SK-N-SH treated with all-trans-retinoic acid at 6 μM for 48 hours (cell line): ENCODE data around the gene C17orf75.

ENCODE experiments used
- ATAC-seq: fragments of 200-7000 bp; cut with Tn5 transposase; 3 replicates; pipeline ENCODE4 v1.9.1; 2020; ENCODE audit warnings: mild to moderate bottlenecking, moderate library complexity
- BACH2 ChIP-seq: fragments of 250-450 bp; sonication (Bioruptor Pico); IDR thresholded peaks from 2 replicates; pipeline ENCODE4 v1.9.0; 2021; ENCODE audit warnings: mild to moderate bottlenecking, borderline replicate concordance
- CSDC2 ChIP-seq: fragments of 250-450 bp; sonication (Bioruptor Pico); IDR thresholded peaks from 2 replicates; pipeline ENCODE4 v1.5.0; 2020; ENCODE audit warnings: mild to moderate bottlenecking, moderate library complexity
- ESRRG ChIP-seq: fragments of 250-450 bp; sonication (Bioruptor Pico); IDR thresholded peaks from 2 replicates; pipeline ENCODE4 v1.6.1; 2021; ENCODE audit warnings: mild to moderate bottlenecking
- GLIS3 ChIP-seq: fragments of 250-450 bp; sonication (Bioruptor Pico); IDR thresholded peaks from 2 replicates; pipeline ENCODE4 v1.5.0; 2020; ENCODE audit warnings: mild to moderate bottlenecking, moderate library complexity
- ISL1 ChIP-seq: fragments of 250-450 bp; sonication (Bioruptor Pico); IDR thresholded peaks from 2 replicates; pipeline ENCODE4 v2.1.2; 2022; ENCODE audit warnings: mild to moderate bottlenecking, moderate library complexity
- OSR1 ChIP-seq: fragments of 250-450 bp; sonication (Bioruptor Pico); IDR thresholded peaks from 2 replicates; pipeline ENCODE4 v1.8.0; 2022; ENCODE audit warnings: moderate library complexity, mild to moderate bottlenecking, inconsistent platforms
- PPARA ChIP-seq: fragments of 250-450 bp; sonication (Bioruptor Pico); IDR thresholded peaks from 2 replicates; pipeline ENCODE4 v1.5.0; 2020; ENCODE audit warnings: mild to moderate bottlenecking, borderline replicate concordance
- RARB ChIP-seq: fragments of 250-450 bp; sonication (Bioruptor Pico); IDR thresholded peaks from 2 replicates; pipeline ENCODE4 v1.8.0; 2021; ENCODE audit warnings: mild to moderate bottlenecking, moderate library complexity
- SNAI2 ChIP-seq: fragments of 250-450 bp; sonication (Bioruptor Pico); IDR thresholded peaks from 2 replicates; pipeline ENCODE4 v1.5.0; 2020; ENCODE audit warnings: mild to moderate bottlenecking, moderate library complexity
- TCF4 ChIP-seq: fragments of 250-450 bp; sonication (Bioruptor Pico); IDR thresholded peaks from 2 replicates; pipeline ENCODE4 v1.8.0; 2021; ENCODE audit warnings: mild to moderate bottlenecking, moderate library complexity, borderline replicate concordance
- TOX ChIP-seq: fragments of 250-450 bp; sonication (Bioruptor Pico); IDR thresholded peaks from 2 replicates; pipeline ENCODE4 v1.8.0; 2021; ENCODE audit warnings: mild to moderate bottlenecking, moderate library complexity, borderline replicate concordance
- ZC3H10 ChIP-seq: fragments of 250-450 bp; sonication (Bioruptor Pico); IDR thresholded peaks from 2 replicates; pipeline ENCODE4 v1.5.1; 2021; ENCODE audit warnings: mild to moderate bottlenecking, moderate library complexity
- ZFP3 ChIP-seq: fragments of 250-450 bp; sonication (Bioruptor Pico); IDR thresholded peaks from 2 replicates; pipeline ENCODE4 v1.5.0; 2020; ENCODE audit warnings: mild to moderate bottlenecking, moderate library complexity
- ZFP30 ChIP-seq: fragments of 450-650 bp; formaldehyde crosslinking; IDR thresholded peaks from 2 replicates; pipeline ENCODE4 v1.5.0; 2022; ENCODE audit warnings: mild to moderate bottlenecking, moderate library complexity
- ZNF565 ChIP-seq: fragments of 450-650 bp; formaldehyde crosslinking; conservative IDR thresholded peaks from 2 replicates; pipeline ENCODE4 v1.5.0; 2020; ENCODE audit warnings: low read depth, mild to moderate bottlenecking, moderate library complexity
- ZNF70 ChIP-seq: fragments of 450-650 bp; formaldehyde crosslinking; IDR thresholded peaks from 2 replicates; pipeline ENCODE4 v1.5.0; 2020; ENCODE audit warnings: mild to moderate bottlenecking, moderate library complexity
- ZNF8 ChIP-seq: fragments of 450-650 bp; formaldehyde crosslinking; IDR thresholded peaks from 2 replicates; pipeline ENCODE4 v1.5.0; 2020; ENCODE audit warnings: mild to moderate bottlenecking, moderate library complexity
- TF ChIP-seq, protein P1 (sequence below): fragments of 250-450 bp; sonication (Bioruptor Pico); IDR thresholded peaks from 2 replicates; pipeline ENCODE4 v1.8.0; 2020; ENCODE audit warnings: mild to moderate bottlenecking, moderate library complexity, borderline replicate concordance
- TF ChIP-seq, protein P2 (sequence below): fragments of 250-450 bp; sonication (Bioruptor Pico); IDR thresholded peaks from 2 replicates; pipeline ENCODE4 v1.8.0; 2021; ENCODE audit warnings: low read depth, mild to moderate bottlenecking, moderate library complexity, borderline replicate concordance
- TF ChIP-seq, protein P3 (sequence below): fragments of 250-450 bp; sonication (Bioruptor Pico); IDR thresholded peaks from 2 replicates; pipeline ENCODE4 v1.5.1; 2021; ENCODE audit warnings: mild to moderate bottlenecking, moderate library complexity
- TF ChIP-seq, protein P4 (sequence below): fragments of 250-450 bp; sonication (Bioruptor Pico); IDR thresholded peaks from 2 replicates; pipeline ENCODE4 v1.5.1; 2020; ENCODE audit warnings: low read depth, mild to moderate bottlenecking, moderate library complexity
- TF ChIP-seq, protein P5 (sequence below): fragments of 250-450 bp; sonication (Bioruptor Pico); IDR thresholded peaks from 2 replicates; pipeline ENCODE4 v1.5.0; 2020; ENCODE audit warnings: mild to moderate bottlenecking, moderate library complexity

The C17orf75 gene

DNA sequence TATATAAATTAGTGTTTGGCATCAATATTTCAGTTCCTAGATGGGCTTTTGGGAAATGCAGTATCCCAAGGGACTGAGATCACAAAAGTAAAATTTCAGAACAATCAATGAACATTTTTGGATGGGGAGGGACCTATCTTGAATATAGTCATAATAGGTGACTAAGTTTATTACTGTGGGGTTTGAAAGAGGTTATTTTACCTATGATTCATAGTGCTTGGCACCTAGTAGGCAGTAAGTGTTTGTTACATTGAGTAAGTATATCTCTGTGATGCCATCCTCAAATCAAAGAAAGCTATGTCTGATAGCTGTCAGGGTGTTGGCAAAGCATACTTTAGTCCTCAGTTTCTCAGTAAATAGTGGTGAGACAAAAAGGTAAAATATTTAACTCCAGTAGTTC is 44.9 kb upstream of the C17orf75 start:
- no peak for TF ChIP-seq ZNF565 (CRISPR knock-in tag)
- TF ChIP-seq, protein P1, sequence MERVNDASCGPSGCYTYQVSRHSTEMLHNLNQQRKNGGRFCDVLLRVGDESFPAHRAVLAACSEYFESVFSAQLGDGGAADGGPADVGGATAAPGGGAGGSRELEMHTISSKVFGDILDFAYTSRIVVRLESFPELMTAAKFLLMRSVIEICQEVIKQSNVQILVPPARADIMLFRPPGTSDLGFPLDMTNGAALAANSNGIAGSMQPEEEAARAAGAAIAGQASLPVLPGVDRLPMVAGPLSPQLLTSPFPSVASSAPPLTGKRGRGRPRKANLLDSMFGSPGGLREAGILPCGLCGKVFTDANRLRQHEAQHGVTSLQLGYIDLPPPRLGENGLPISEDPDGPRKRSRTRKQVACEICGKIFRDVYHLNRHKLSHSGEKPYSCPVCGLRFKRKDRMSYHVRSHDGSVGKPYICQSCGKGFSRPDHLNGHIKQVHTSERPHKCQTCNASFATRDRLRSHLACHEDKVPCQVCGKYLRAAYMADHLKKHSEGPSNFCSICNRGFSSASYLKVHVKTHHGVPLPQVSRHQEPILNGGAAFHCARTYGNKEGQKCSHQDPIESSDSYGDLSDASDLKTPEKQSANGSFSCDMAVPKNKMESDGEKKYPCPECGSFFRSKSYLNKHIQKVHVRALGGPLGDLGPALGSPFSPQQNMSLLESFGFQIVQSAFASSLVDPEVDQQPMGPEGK (CRISPR knock-in tag): no peak
- no peak for TF ChIP-seq OSR1
- no peak for TF ChIP-seq TCF4
- TF ChIP-seq SNAI2 (CRISPR knock-in tag): no peak
- no peak for TF ChIP-seq ZNF70 (CRISPR knock-in tag)
- no peak for TF ChIP-seq BACH2 (CRISPR knock-in tag)
- TF ChIP-seq RARB (CRISPR knock-in tag): no peak
- TF ChIP-seq ZFP30 (CRISPR knock-in tag): no peak
- no peak for ATAC-seq

DNA sequence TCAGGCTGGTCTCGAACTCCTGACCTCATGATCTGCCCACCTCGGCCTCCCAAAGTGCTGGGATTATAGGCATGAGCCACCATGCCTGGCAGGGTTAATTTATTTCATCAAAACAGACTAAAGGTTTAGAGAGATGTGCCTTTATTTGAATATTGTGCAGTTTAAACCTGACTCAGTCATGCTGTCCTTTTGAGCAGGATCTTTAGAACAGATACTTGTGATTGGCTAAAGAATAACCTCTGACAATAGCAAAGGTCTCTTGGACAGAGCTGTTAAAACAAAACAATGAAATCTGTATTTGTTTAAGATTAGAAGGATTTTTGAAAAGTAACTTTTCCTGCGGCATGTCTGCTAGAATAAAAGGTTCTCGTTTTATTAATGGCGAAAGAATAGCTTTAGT is 44.0 kb upstream of the C17orf75 start:
- no peak for ATAC-seq
- TF ChIP-seq ZNF565 (CRISPR knock-in tag) (no peak), ZFP3 (CRISPR knock-in tag) (no peak), ZNF70 (CRISPR knock-in tag) (no peak), SNAI2 (CRISPR knock-in tag) (no peak), ESRRG (CRISPR knock-in tag) (no peak), BACH2 (CRISPR knock-in tag) (no peak), GLIS3 (CRISPR knock-in tag) (no peak), PPARA (CRISPR knock-in tag) (no peak), ZNF8 (CRISPR knock-in tag) (no peak), ZC3H10 (CRISPR knock-in tag) (no peak), CSDC2 (CRISPR knock-in tag) (no peak), ISL1 (CRISPR knock-in tag) (no peak)
- TF ChIP-seq, protein P2, sequence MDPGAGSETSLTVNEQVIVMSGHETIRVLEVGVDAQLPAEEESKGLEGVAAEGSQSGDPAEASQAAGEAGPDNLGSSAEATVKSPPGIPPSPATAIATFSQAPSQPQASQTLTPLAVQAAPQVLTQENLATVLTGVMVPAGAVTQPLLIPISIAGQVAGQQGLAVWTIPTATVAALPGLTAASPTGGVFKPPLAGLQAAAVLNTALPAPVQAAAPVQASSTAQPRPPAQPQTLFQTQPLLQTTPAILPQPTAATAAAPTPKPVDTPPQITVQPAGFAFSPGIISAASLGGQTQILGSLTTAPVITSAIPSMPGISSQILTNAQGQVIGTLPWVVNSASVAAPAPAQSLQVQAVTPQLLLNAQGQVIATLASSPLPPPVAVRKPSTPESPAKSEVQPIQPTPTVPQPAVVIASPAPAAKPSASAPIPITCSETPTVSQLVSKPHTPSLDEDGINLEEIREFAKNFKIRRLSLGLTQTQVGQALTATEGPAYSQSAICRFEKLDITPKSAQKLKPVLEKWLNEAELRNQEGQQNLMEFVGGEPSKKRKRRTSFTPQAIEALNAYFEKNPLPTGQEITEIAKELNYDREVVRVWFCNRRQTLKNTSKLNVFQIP: no peak
- TF ChIP-seq, protein P3, sequence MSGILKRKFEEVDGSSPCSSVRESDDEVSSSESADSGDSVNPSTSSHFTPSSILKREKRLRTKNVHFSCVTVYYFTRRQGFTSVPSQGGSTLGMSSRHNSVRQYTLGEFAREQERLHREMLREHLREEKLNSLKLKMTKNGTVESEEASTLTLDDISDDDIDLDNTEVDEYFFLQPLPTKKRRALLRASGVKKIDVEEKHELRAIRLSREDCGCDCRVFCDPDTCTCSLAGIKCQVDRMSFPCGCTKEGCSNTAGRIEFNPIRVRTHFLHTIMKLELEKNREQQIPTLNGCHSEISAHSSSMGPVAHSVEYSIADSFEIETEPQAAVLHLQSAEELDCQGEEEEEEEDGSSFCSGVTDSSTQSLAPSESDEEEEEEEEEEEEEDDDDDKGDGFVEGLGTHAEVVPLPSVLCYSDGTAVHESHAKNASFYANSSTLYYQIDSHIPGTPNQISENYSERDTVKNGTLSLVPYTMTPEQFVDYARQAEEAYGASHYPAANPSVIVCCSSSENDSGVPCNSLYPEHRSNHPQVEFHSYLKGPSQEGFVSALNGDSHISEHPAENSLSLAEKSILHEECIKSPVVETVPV: no peak
- TF ChIP-seq, protein P4, sequence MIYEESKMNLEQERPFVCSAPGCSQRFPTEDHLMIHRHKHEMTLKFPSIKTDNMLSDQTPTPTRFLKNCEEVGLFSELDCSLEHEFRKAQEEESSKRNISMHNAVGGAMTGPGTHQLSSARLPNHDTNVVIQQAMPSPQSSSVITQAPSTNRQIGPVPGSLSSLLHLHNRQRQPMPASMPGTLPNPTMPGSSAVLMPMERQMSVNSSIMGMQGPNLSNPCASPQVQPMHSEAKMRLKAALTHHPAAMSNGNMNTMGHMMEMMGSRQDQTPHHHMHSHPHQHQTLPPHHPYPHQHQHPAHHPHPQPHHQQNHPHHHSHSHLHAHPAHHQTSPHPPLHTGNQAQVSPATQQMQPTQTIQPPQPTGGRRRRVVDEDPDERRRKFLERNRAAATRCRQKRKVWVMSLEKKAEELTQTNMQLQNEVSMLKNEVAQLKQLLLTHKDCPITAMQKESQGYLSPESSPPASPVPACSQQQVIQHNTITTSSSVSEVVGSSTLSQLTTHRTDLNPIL (CRISPR knock-in tag): no peak
- TF ChIP-seq, protein P1 (CRISPR knock-in tag): no peak
- TF ChIP-seq, all 23 proteins: peak for 0

DNA sequence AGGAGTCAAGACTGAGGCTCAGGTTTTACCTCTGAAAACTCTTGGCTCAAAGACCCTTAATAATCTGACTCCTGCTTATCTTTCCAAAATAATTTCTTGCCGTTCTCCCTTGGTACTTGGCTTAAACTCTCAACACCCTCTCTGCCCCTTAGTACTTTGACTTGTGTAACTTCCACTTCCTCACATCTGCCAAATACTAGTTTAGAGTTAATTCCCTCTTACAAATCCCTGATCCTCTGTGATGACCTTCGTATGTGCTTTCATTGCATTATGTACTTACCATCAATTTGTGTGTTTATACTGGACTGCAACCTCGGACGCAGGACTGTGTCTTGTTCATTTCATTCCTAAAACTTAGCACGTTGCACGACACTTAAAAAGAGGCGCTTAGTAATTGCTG is 43.1 kb upstream of the C17orf75 start:
- no peak for TF ChIP-seq ZNF565 (CRISPR knock-in tag)
- TF ChIP-seq ISL1 (CRISPR knock-in tag): no peak
- no peak for TF ChIP-seq ZC3H10 (CRISPR knock-in tag)
- TF ChIP-seq, protein P5, sequence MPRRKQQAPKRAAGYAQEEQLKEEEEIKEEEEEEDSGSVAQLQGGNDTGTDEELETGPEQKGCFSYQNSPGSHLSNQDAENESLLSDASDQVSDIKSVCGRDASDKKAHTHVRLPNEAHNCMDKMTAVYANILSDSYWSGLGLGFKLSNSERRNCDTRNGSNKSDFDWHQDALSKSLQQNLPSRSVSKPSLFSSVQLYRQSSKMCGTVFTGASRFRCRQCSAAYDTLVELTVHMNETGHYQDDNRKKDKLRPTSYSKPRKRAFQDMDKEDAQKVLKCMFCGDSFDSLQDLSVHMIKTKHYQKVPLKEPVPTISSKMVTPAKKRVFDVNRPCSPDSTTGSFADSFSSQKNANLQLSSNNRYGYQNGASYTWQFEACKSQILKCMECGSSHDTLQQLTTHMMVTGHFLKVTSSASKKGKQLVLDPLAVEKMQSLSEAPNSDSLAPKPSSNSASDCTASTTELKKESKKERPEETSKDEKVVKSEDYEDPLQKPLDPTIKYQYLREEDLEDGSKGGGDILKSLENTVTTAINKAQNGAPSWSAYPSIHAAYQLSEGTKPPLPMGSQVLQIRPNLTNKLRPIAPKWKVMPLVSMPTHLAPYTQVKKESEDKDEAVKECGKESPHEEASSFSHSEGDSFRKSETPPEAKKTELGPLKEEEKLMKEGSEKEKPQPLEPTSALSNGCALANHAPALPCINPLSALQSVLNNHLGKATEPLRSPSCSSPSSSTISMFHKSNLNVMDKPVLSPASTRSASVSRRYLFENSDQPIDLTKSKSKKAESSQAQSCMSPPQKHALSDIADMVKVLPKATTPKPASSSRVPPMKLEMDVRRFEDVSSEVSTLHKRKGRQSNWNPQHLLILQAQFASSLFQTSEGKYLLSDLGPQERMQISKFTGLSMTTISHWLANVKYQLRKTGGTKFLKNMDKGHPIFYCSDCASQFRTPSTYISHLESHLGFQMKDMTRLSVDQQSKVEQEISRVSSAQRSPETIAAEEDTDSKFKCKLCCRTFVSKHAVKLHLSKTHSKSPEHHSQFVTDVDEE (CRISPR knock-in tag): no peak
- TF ChIP-seq TOX (CRISPR knock-in tag): no peak
- TF ChIP-seq, protein P1 (CRISPR knock-in tag): no peak
- no peak for TF ChIP-seq CSDC2 (CRISPR knock-in tag)
- no peak for TF ChIP-seq ZNF70 (CRISPR knock-in tag)
- TF ChIP-seq, protein P4 (CRISPR knock-in tag): no peak
- no peak for TF ChIP-seq BACH2 (CRISPR knock-in tag)
- TF ChIP-seq OSR1: no peak
- no peak for TF ChIP-seq ZNF8 (CRISPR knock-in tag)
- no peak for TF ChIP-seq ESRRG (CRISPR knock-in tag)
- ATAC-seq: no peak
